Right lobe of liver (tissue), 4 donors: Measurements from ENCODE around the gene CLEC2D.

Source experiments
- CTCF ChIP-seq, 4 donors: fragments of 200-600 bp in 3 of 4; fragments of 450-650 bp in 1 of 4; IDR thresholded peaks; one replicate each; pipeline versions ENCODE4 v1.5.1 to v1.8.0; 2016 to 2022; ENCODE audit warnings: antibody characterized with exemption in 4 of 4, mild to moderate bottlenecking in 2 of 4
- POLR2A ChIP-seq: fragments of 450-650 bp; IDR thresholded peaks from one replicate; pipeline ENCODE4 v1.6.1; 2017; ENCODE audit warnings: antibody characterized with exemption, mild to moderate bottlenecking
- donor health status: DM: no; HTN: no; CAD: no.
- donor health status: DM: no; HTN: no; CAD: no.
- donor health status: DM: no; HTN: yes; CAD: no.

DNA sequence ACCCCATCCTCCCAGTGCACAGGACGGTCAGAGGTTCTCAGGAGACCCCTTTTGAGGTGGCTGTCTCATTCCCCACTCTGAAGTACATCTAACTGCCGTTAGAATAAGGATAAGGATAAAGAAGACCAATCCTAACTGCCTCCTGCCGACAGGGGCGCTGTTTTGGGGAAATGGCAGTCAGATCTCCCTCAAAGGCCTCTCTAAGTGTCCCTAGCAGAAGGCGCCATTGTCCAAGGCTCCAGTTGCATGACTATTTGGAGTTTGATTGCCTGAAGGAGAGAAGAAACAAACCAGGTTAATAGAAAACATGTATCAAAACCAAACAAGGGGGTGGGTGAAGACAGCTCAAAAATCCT lies 32.7 kb upstream of the CLEC2D start:
- TF ChIP-seq POLR2A (no peak), CTCF (IDR thresholded peaks at IDR 0.05) (no peak)
